Activated CD4-positive, alpha-beta T cell treated with anti-CD3 and anti-CD28 coated beads, Interleukin-10, Interleukin-2, amounts not matched to agents 100 ng/mL and 50 ng/mL, durations not matched to agents 16 hours and 8 hours (primary cell): ENCODE measurements around the gene PAK6.

ENCODE experiments used
- DNase-seq: peaks from one replicate; pipeline ENCODE4 v3.0.0-alpha.2; 2020

Gene PAK6

GRCh38 chr15:40238532-40239403 lies at the start of gene PAK6:
Gene PAK6 (plus strand): TSS chr15:40239063. CDS start chr15:40264786, 25,723 bp downstream.
- peak; percentile 25 for DNase-seq

DNA sequence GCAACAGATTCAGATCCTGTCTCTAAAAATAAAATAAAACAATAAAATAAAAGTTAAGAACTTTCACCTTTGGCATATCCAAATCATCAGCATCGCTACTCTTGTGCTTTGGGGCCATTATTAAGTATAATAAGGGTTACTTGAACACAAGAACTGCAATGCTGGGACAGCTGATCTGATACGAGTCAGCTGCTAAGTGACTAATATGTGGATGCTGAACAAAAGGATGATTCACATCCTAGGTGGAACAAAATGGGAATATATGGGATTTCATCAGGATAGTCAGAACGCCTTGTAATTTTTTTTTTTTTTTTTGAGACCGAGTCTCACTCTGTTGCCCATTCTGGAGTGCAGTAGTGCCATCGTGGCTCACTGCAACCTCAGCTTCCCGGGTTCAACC lies 48.3 kb upstream of the PAK6 start:
- DNase-seq, result no peak

- DNase-seq, result no peak
Measured at GRCh38 chr15:40192942-40193341, 45.9 kb upstream of the PAK6 start.

DNA sequence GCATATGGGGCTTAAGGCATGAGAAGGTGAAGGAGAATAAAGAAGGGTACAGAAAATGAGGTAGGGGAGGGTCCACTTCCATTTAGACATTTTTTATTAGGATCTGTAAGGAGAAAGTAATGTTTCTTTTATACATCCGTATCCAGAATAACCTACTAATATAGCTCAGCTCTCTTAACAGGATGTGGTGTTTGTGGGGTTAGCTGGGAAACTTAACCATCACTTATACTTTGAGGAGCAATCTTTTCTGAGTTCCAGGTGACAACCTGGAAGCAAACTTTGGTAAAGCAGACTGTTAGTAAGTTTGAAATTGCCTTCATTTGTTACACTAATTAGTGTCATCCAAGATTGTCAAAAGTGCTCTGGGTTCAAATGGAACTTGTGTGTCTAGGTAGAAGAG lies 41.4 kb upstream of the PAK6 start:
- DNase-seq, result peak; percentile 21

GRCh38 chr15:40198355-40199085 lies 40.3 kb upstream of the PAK6 start:
- DNase-seq, result no peak

DNA sequence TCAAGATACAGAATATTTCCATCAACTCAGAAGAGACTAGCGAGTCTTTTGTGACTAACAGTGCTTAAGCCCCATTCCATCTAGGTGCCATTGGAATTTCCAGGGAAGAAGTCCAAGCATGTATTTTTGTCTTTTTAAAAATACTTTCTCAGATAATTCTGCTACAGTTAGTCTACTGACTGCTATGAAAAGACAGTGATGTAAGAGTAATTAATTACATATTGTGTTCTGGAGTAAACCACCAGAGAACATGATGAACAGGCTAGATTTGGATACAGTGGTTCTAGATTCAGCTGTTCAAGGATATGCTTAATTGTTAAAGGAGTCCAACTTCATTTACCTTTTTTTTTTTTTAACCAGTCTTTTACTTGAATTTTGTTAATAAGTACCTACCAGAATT lies 34.8 kb upstream of the PAK6 start:
- DNase-seq, result no peak

- peak; percentile 76 for DNase-seq
Measured at GRCh38 chr15:40217166-40217824, 21.6 kb upstream of the PAK6 start.

DNA sequence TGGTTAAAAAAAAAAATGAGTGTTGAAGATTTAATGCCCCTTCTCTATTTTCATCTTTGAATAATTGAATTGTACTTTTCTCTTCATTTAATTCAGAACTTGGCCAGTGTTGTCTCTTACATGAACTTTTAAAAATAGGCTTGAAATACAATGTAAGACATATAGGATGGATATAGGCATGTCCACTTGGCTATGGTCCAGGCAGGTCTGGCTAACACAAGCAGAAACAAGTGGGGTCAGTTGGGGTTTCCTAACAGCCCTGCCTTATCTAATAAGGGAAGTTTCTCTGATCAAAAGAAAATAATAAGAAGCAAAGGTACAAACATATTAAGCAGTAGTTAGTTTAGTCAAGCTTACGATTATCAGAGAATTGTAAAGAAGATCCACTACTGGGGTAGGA lies 19.1 kb upstream of the PAK6 start:
- no peak for DNase-seq

DNA sequence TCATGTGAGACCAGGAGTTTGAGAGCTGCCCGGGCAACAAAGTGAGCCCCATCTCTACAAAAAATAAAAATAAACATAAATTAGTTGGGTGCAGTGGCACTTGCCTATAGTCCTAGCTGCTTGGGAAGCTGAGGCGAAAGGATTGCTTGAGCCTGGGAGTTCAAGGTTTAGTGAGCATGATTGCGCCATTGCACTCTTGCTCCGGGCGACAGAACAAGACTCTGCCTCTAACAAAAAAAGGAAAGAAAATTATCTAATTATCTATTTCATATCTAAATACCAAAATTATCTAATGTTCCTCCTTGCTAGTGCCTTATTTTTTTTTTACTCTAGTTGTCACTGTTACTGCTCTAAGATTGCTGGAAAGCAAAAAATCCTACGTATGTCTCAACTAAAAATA lies 16.7 kb upstream of the PAK6 start:
- no peak for DNase-seq

DNA sequence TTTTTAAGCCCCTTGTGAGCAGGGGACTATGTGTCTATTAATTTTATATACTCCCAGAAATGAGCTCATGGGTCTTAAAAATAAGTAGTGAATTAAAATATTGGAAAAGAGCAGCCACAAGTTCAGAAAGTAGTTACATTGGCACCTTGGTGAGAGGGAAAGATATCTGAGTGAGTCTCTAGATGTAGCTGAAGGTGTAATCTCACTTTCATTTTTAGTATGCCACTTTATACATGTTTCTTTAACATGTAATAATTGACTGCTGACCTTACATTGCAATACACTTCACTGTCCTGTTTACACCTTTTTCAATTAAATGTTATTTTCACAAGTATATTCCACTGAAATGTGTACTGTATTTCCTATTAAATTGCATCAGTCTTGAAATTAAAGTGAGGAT lies 12.1 kb upstream of the PAK6 start:
- peak; percentile 51 for DNase-seq

DNA sequence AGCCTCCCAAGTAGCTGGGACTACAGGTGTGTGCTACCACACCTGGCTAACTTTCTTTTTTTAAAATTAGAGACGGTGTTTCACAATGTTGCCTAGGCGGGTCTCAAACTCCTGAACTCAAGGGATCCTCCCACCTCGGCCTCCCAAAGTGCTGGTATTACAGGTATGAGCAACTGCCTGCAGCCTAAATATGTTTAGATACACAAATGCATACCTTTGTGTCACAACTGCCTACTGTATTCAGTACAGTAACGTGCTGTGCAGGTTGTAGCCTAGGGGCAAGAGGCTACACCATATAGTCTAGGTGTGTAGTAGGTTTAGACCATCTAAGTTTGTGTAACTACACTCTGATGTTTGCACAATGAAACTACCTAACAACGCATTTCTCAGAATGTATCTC lies 9.5 kb upstream of the PAK6 start:
- DNase-seq, result no peak

DNA sequence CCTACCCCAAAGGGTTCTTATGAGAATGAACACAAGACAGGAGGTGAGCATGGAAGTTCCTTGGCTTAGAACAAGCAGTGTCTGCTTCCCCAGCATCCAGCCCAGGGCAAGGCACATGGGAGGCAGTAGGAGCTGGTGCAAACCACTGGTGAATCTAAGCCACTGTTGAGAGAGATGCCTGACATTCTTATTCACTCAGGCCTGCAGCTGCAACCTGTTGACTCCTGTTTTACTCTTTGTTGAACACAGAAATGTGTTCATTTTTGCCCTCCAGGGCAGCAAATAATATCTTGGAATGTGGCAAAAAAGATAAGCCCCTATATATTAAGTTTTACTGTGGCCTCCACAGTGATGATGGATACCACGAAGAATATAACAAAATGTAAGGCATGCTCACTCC lies 8.9 kb upstream of the PAK6 start:
- no peak for DNase-seq

- DNase-seq, result no peak
Measured at GRCh38 chr15:40232625-40233070, 6.2 kb upstream of the PAK6 start.

DNA sequence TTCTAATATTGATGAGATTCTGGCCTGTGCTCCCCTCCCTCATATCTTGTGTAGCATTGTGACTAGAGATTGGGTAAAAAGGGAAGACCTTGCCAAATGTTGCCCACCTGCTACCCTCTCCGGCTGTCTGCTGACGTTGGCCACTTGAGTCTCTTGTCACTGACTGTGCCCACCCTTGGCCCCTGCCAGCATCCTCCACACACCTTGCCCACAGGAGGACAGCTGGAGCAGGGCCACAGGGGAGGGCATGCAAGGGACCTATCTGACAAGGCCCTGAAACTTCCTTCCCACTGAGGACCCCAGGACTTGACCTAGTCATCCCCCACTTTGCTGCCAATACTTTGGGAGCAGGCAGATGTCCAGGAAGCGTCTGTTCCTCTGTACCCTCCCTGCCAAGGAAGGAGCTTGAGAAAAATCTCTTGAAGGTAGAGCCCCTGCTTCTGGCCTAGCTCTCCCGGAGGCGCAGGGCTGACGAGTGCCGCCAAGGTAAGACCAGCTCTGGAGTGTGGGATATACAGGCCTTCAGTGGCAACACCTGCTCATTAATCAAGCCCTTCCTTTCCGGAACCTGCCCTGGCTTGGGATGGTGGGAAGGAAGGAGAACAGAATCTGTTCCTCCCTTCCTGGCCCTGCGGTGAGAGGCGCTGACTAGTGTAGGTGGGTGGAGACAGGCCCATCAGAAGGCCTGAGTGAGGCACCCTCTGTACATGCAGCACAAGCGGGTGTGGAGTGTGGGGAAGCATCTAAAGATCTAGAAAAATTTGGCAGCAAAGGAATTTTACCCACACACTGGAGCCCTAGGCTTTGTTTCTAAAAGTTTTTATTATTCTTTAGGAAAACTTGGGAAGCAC lies 4.9 kb upstream of the PAK6 start:
- no peak for DNase-seq

- no peak for DNase-seq
Measured at GRCh38 chr15:40234783-40235182, 4.1 kb upstream of the PAK6 start.

DNA sequence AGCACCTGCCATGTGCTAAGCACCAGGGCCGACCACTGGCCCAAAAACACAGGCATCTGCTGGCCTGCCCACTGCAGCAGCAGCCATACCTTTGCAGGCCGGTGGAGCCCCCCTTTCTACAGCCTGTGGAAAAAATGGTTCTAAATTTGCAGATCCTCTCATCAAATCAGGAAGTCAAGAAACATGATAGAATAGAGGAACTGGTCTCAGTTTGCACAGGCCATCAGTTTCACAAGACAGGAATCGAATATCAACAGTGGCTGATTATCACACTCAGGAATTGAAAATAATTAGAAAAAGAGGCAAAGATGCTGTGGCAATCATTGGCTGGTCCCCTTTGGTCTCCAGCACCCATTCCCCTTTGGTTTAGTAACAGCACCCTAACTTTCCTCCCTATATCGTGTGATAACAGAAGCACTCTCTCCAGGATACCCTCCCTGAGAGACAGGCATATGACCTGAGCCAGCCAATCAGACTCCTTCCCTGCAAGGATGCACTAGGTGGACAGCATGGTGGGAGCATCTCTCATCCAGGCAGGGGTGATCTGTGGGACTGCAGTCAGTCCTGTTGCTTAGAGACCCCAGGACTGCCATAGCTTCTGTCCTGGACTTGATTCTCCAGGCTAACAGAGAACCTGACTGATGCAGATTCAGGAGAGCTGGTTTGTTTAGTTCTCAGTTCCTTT lies 3.5 kb upstream of the PAK6 start:
- DNase-seq, result no peak

DNA sequence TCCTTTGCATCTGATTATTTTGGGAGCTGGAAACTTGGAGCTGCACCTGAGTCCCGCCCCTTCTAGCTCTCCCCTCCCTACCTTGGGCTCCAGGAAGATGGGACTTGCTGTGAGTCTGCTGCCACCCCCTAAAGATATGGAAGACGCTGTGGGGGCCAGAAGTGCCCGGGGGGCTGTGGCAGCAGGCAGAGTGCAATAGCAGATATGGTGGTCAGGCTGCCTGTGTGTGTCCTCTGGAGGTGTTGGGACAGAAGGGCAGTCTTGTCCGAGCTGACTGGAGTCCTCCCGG lies 485 bp downstream of the PAK6 start:
- DNase-seq, result no peak

DNA sequence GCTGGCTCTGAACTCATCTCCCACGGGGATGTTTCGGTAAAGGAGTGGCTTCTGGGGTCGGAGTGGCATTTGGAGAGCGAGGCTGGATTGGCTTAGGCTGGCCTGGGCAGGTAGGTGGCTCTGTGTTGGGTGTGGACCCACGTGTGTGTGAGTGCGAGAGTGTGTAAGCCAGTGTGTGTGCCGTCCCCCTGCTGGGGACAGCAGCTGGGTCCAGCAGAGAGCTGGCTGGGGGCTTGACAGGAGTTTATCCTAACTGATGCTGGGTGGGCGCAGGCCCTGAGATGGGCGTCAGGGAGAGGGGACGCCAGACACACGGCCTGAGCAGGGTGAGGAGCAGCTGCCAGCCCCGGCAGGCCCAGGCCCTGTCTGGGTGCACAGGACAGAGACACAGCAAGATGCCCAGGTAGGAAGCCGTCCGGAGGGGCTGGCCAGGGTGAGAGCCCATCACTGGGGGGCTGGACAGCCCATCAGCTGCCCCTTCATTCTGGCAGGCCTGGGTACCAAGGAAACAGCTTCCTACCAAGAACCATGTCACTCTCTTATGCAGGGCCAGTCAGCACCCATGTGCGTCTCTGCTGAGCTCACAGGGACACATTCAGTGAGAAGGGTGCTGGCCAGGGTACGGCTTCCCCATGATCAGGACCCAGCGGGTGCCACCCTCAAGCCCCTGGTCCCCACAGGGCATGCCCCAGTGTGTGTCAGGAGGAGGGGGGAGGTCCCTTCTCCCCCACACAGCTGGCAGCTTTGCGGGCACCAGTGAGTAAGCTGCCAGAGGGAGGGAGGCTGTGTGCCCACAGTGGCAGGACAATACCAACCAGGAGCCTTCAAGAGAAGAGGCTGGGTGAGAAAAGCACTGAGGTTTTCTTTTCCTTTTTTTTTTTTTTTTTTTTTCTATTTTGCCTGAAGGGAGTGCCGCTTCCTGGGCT lies 1.1 kb downstream of the PAK6 start:
- DNase-seq, result no peak

DNA sequence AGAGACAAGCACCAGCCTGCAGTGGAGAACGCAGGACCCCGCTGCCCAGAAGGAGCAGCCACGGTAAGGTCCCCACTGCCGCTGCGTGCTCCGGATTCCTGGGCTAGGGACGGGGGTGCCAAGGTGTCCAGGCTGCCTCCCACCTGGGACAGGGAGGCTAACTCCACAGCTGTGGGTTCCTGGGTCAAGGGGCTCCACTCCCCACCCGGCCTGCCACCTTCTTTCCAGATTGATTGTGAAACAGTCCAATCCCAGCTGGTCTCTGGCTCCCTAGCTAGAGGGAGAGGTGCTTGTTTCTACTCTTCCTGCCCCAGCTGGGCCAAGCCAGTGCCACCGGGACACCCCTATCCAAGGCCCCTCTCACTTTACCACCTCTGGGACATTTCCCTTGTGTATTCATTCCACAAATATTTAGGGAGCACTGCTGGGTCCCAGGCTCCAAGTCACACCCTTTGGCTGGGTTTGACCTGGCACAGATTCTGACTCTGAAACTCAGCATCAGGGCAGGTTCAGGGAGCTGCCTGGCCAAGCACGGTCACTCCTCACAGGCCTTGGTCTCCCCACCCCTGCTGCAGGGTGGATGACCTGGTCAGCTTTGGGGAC lies 1.9 kb downstream of the PAK6 start:
- DNase-seq, result no peak

- DNase-seq, result no peak
Measured at GRCh38 chr15:40241269-40242212, 2.7 kb downstream of the PAK6 start.
